H9 (cell line): ENCODE data around the gene LILRB5. TPM values are rescaled to one million over a fixed set of nuclear protein-coding genes. Genes with fewer than 3 reads are reported as not detected.

ENCODE experiments used
- DNase-seq: peaks from one replicate; pipeline ENCODE4 v3.0.0-alpha.2; 2017
- H2AFZ ChIP-seq: one replicate; pipeline ENCODE4 v1.6.1; 2013; ENCODE audit warnings: mild to moderate bottlenecking, low read length, control low read depth, moderate library complexity
- H2AK5ac ChIP-seq: 2 replicates; pipeline ENCODE4 v1.6.1; 2013; ENCODE audit warnings: low read length, control low read depth, mixed read lengths; ENCODE audit not compliant: insufficient read length
- H2BK120ac ChIP-seq: one replicate; pipeline ENCODE4 v1.6.1; 2013; ENCODE audit warnings: low read depth, mild to moderate bottlenecking, low read length, control low read depth, inconsistent platforms; ENCODE audit not compliant: poor library complexity, severe bottlenecking
- H2BK12ac ChIP-seq: 2 replicates; pipeline ENCODE4 v1.6.1; 2013; ENCODE audit warnings: low read length, control low read depth, mixed read lengths, low read depth; ENCODE audit not compliant: insufficient read length
- H2BK15ac ChIP-seq: 2 replicates; pipeline ENCODE4 v1.6.1; 2013; ENCODE audit warnings: low read depth, low read length, control low read depth
- H2BK20ac ChIP-seq: one replicate; pipeline ENCODE4 v1.6.1; 2013; ENCODE audit warnings: low read depth, mild to moderate bottlenecking, low read length, control low read depth, inconsistent platforms; ENCODE audit not compliant: poor library complexity, severe bottlenecking
- H2BK5ac ChIP-seq: 2 replicates; pipeline ENCODE4 v1.6.1; 2013; ENCODE audit warnings: low read length, control low read depth, mixed read lengths; ENCODE audit not compliant: insufficient read length
- H3K14ac ChIP-seq: 2 replicates; pipeline ENCODE4 v1.6.1; 2013; ENCODE audit warnings: low read length, control low read depth; ENCODE audit not compliant: insufficient read depth
- H3K18ac ChIP-seq: 2 replicates; pipeline ENCODE4 v1.6.1; 2013; ENCODE audit warnings: low read depth, mild to moderate bottlenecking, mixed read lengths, low read length, control low read depth; ENCODE audit not compliant: insufficient read length
- H3K23ac ChIP-seq: 2 replicates; pipeline ENCODE4 v1.6.1; 2013; ENCODE audit warnings: low read length, control low read depth, mixed read lengths, low read depth; ENCODE audit not compliant: insufficient read length
- H3K23me2 ChIP-seq: 2 replicates; pipeline ENCODE4 v1.6.1; 2013; ENCODE audit warnings: low read depth, mild to moderate bottlenecking, mixed read lengths, low read length, control low read depth; ENCODE audit not compliant: insufficient read length, poor library complexity, severe bottlenecking
- H3K27ac ChIP-seq: 2 replicates; pipeline ENCODE4 v1.5.1; 2013; ENCODE audit warnings: low read length, control low read depth, mixed read lengths, low read depth; ENCODE audit not compliant: insufficient read length
- H3K27me3 ChIP-seq: 2 replicates; pipeline ENCODE4 v1.6.1; 2013; ENCODE audit warnings: low read length, control low read depth, inconsistent platforms; ENCODE audit not compliant: insufficient read depth
- H3K4ac ChIP-seq: 2 replicates; pipeline ENCODE4 v1.6.1; 2013; ENCODE audit warnings: low read depth, mild to moderate bottlenecking, control low read depth, inconsistent platforms, low read length, moderate library complexity
- H3K4me1 ChIP-seq: 2 replicates; pipeline ENCODE4 v1.6.1; 2013; ENCODE audit warnings: low read length, control low read depth, inconsistent platforms; ENCODE audit not compliant: insufficient read depth
- H3K4me2 ChIP-seq: 2 replicates; pipeline ENCODE4 v1.6.1; 2013; ENCODE audit warnings: low read length, control low read depth, mixed read lengths; ENCODE audit not compliant: insufficient read length, insufficient read depth
- H3K56ac ChIP-seq: 2 replicates; pipeline ENCODE4 v1.6.1; 2013; ENCODE audit warnings: low read depth, mild to moderate bottlenecking, mixed read lengths, low read length, control low read depth; ENCODE audit not compliant: insufficient read length
- H3K79me1 ChIP-seq: 2 replicates; pipeline ENCODE4 v1.6.1; 2013; ENCODE audit warnings: low read depth, mild to moderate bottlenecking, moderate library complexity, low read length, control low read depth, inconsistent platforms; ENCODE audit not compliant: insufficient read depth, poor library complexity, severe bottlenecking
- H3K79me2 ChIP-seq: 2 replicates; pipeline ENCODE4 v1.6.1; 2013; ENCODE audit warnings: low read length, control low read depth, inconsistent platforms; ENCODE audit not compliant: insufficient read depth
- H3K9ac ChIP-seq: 2 replicates; pipeline ENCODE4 v1.6.1; 2013; ENCODE audit warnings: low read length, control low read depth, mixed read lengths; ENCODE audit not compliant: insufficient read length; ENCODE audit errors: extremely low read depth
- H3K9me3 ChIP-seq: one replicate; pipeline ENCODE4 v1.6.1; 2013; ENCODE audit warnings: low read depth, low read length, inconsistent platforms; ENCODE audit not compliant: control insufficient read depth
- H3T11ph ChIP-seq: one replicate; pipeline ENCODE4 v1.6.1; 2013; ENCODE audit warnings: mild to moderate bottlenecking, low read length, control low read depth, inconsistent platforms
- H4K20me1 ChIP-seq: one replicate; pipeline ENCODE4 v1.6.1; 2013; ENCODE audit not compliant: control insufficient read depth, insufficient read length, insufficient read depth
- H4K5ac ChIP-seq: 2 replicates; pipeline ENCODE4 v1.6.1; 2013; ENCODE audit warnings: low read depth, mild to moderate bottlenecking, mixed read lengths, low read length, control low read depth; ENCODE audit not compliant: insufficient read length
- H4K8ac ChIP-seq: replicated peaks from 2 replicates; pipeline ENCODE4 v1.6.1; 2013; ENCODE audit warnings: low read length, control low read depth, mixed read lengths, low read depth; ENCODE audit not compliant: insufficient read length
- H4K91ac ChIP-seq: 2 replicates; pipeline ENCODE4 v1.6.1; 2013; ENCODE audit warnings: low read depth, mild to moderate bottlenecking, moderate library complexity, mixed read lengths, low read length, control low read depth; ENCODE audit not compliant: insufficient read length
- H3K27ac Mint-ChIP-seq, 3 experiments: 2 replicates in 2 of 3; 3 replicates in 1 of 3; pipeline ENCODE4 v1.8.0; 2020 to 2021; ENCODE audit warnings: mixed read lengths in 3 of 3, mild to moderate bottlenecking in 1 of 3, moderate library complexity in 1 of 3
- H3K27me3 Mint-ChIP-seq: 2 replicates; pipeline ENCODE4 v1.8.0; 2021; ENCODE audit warnings: low read depth, mild to moderate bottlenecking, moderate library complexity, mixed read lengths
- H3K36me3 Mint-ChIP-seq, 3 experiments: 2 replicates in 2 of 3; 3 replicates in 1 of 3; pipeline ENCODE4 v1.8.0; 2020 to 2021; ENCODE audit warnings: low read depth in 3 of 3, mixed read lengths in 3 of 3; ENCODE audit not compliant: insufficient read depth in 1 of 3
- H3K4me1 Mint-ChIP-seq, 2 experiments: 2 replicates each; pipeline ENCODE4 v1.8.0; 2020; ENCODE audit warnings: mixed read lengths in 2 of 2
- H3K4me3 Mint-ChIP-seq, 2 experiments: 2 replicates in 1 of 2; 3 replicates in 1 of 2; pipeline ENCODE4 v1.8.0; 2020 to 2021; ENCODE audit warnings: mild to moderate bottlenecking in 2 of 2, mixed read lengths in 2 of 2, moderate library complexity in 1 of 2
- H3K9me3 Mint-ChIP-seq, 2 experiments: 2 replicates in 1 of 2; 3 replicates in 1 of 2; pipeline ENCODE4 v1.8.0; 2020; ENCODE audit warnings: mild to moderate bottlenecking in 2 of 2, mixed read lengths in 2 of 2, moderate library complexity in 1 of 2
- WGBS: extraction: QIAGEN DNeasy Blood & Tissue Kit; methylation state at CpG from one replicate; pipeline ENCODE4 v1.1.7; 2013; ENCODE audit warnings: missing lambda C conversion rate, low lambda C conversion rate, mixed read lengths; ENCODE audit not compliant: insufficient read length; ENCODE audit errors: extremely low coverage; 5-methylcytosine and 5-hydroxymethylcytosine counted together
- total RNA-seq: library from RNA; stranded (reverse); gene quantifications from 2 replicates; pipeline ENCODE4 v1.2.1, GENCODE V29; 2021
- TF ChIP-seq, protein P1 (sequence below): fragments of 200-600 bp; sonication (generic); conservative IDR thresholded peaks from 3 replicates; pipeline ENCODE4 v1.8.0; 2021; ENCODE audit warnings: antibody characterized with exemption, mild to moderate bottlenecking

Gene LILRB5
- total RNA-seq, 1 experiment from 2014 or later = 0.09 TPM

DNA sequence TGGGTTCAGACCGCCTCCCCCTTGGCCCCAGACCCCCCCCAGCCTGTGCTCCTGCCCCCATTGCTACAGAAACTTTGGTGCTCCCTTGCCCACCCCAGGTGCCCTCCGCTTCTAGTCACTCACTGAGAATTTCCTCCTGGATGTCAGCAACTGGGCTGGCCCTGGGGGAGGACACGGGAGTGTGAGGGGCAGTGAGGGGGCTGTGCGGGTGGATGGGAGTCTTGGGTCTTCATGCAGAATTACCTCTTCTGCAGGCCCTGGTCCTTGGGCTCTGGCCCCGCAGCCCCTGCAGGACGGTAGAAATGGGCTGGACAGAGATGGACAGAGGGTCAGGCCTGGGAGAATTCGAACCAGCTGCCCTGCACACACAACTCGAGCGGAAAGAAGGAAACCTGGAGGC, 4.8 kb downstream of the LILRB5 start:
- Histone ChIP-seq H3K4ac (no peak overlapping the region), H3K9me3 (no peaks in the 10 kb centered on the region), H3T11ph (no peak overlapping the region), H3K79me2 (no peaks in the 10 kb centered on the region), H2AK5ac (no peak overlapping the region), H3K23ac (no peak overlapping the region), H3K56ac (no peak overlapping the region), H3K18ac (no peak overlapping the region), H4K5ac (no peak overlapping the region), H3K27me3 (no peaks in the 10 kb centered on the region), H3K23me2 (no peaks in the 10 kb centered on the region), H3K4me1 (no peaks in the 10 kb centered on the region), H2BK20ac (no peak overlapping the region), H2AFZ (no peak overlapping the region), H2BK15ac (no peak overlapping the region), H3K9ac (no peak overlapping the region), H2BK120ac (no peak overlapping the region), H3K79me1 (no peaks in the 10 kb centered on the region), H2BK5ac (no peak overlapping the region), H4K8ac (no peak overlapping the region), H3K14ac (no peak overlapping the region), H4K91ac (no peak overlapping the region), H3K4me2 (no peak overlapping the region), H3K27ac (no peak overlapping the region), H2BK12ac (no peak overlapping the region), H4K20me1 (no peaks in the 10 kb centered on the region)
- Mint-ChIP-seq H3K9me3 (peaks cover 0 to 28% of the 10 kb centered on the region in 2 experiments; a peak in 2 of 5 replicates), H3K27ac (no peak overlapping the region), H3K36me3 (no peaks in the 10 kb centered on the region), H3K4me1 (peaks cover 3 to 6% of the 10 kb centered on the region in 2 experiments; a peak in 3 of 4 replicates), H3K27me3 (peaks cover 42% of the 10 kb centered on the region), H3K4me3 (no peak overlapping the region)
- TF ChIP-seq, protein P1, sequence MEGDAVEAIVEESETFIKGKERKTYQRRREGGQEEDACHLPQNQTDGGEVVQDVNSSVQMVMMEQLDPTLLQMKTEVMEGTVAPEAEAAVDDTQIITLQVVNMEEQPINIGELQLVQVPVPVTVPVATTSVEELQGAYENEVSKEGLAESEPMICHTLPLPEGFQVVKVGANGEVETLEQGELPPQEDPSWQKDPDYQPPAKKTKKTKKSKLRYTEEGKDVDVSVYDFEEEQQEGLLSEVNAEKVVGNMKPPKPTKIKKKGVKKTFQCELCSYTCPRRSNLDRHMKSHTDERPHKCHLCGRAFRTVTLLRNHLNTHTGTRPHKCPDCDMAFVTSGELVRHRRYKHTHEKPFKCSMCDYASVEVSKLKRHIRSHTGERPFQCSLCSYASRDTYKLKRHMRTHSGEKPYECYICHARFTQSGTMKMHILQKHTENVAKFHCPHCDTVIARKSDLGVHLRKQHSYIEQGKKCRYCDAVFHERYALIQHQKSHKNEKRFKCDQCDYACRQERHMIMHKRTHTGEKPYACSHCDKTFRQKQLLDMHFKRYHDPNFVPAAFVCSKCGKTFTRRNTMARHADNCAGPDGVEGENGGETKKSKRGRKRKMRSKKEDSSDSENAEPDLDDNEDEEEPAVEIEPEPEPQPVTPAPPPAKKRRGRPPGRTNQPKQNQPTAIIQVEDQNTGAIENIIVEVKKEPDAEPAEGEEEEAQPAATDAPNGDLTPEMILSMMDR = no peak
- no peak for DNase-seq
- WGBS = no CpG with 5 or more reads among the region's 9 CpGs
